H9 (cell line): ENCODE data around the gene KISS1. TPM values are rescaled to one million over a fixed set of nuclear protein-coding genes. Genes with fewer than 3 reads are reported as not detected.

Experiments
- DNase-seq: peaks from one replicate; pipeline ENCODE4 v3.0.0-alpha.2; 2017
- H2AFZ ChIP-seq: one replicate; pipeline ENCODE4 v1.6.1; 2013; ENCODE audit warnings: mild to moderate bottlenecking, low read length, control low read depth, moderate library complexity
- H2AK5ac ChIP-seq: 2 replicates; pipeline ENCODE4 v1.6.1; 2013; ENCODE audit warnings: low read length, control low read depth, mixed read lengths; ENCODE audit not compliant: insufficient read length
- H2BK120ac ChIP-seq: one replicate; pipeline ENCODE4 v1.6.1; 2013; ENCODE audit warnings: low read depth, mild to moderate bottlenecking, low read length, control low read depth, inconsistent platforms; ENCODE audit not compliant: poor library complexity, severe bottlenecking
- H2BK12ac ChIP-seq: 2 replicates; pipeline ENCODE4 v1.6.1; 2013; ENCODE audit warnings: low read length, control low read depth, mixed read lengths, low read depth; ENCODE audit not compliant: insufficient read length
- H2BK15ac ChIP-seq: 2 replicates; pipeline ENCODE4 v1.6.1; 2013; ENCODE audit warnings: low read depth, low read length, control low read depth
- H2BK20ac ChIP-seq: one replicate; pipeline ENCODE4 v1.6.1; 2013; ENCODE audit warnings: low read depth, mild to moderate bottlenecking, low read length, control low read depth, inconsistent platforms; ENCODE audit not compliant: poor library complexity, severe bottlenecking
- H2BK5ac ChIP-seq: 2 replicates; pipeline ENCODE4 v1.6.1; 2013; ENCODE audit warnings: low read length, control low read depth, mixed read lengths; ENCODE audit not compliant: insufficient read length
- H3K14ac ChIP-seq: 2 replicates; pipeline ENCODE4 v1.6.1; 2013; ENCODE audit warnings: low read length, control low read depth; ENCODE audit not compliant: insufficient read depth
- H3K18ac ChIP-seq: 2 replicates; pipeline ENCODE4 v1.6.1; 2013; ENCODE audit warnings: low read depth, mild to moderate bottlenecking, mixed read lengths, low read length, control low read depth; ENCODE audit not compliant: insufficient read length
- H3K23ac ChIP-seq: 2 replicates; pipeline ENCODE4 v1.6.1; 2013; ENCODE audit warnings: low read length, control low read depth, mixed read lengths, low read depth; ENCODE audit not compliant: insufficient read length
- H3K23me2 ChIP-seq: 2 replicates; pipeline ENCODE4 v1.6.1; 2013; ENCODE audit warnings: low read depth, mild to moderate bottlenecking, mixed read lengths, low read length, control low read depth; ENCODE audit not compliant: insufficient read length, poor library complexity, severe bottlenecking
- H3K27ac ChIP-seq: 2 replicates; pipeline ENCODE4 v1.5.1; 2013; ENCODE audit warnings: low read length, control low read depth, mixed read lengths, low read depth; ENCODE audit not compliant: insufficient read length
- H3K27me3 ChIP-seq: 2 replicates; pipeline ENCODE4 v1.6.1; 2013; ENCODE audit warnings: low read length, control low read depth, inconsistent platforms; ENCODE audit not compliant: insufficient read depth
- H3K4ac ChIP-seq: 2 replicates; pipeline ENCODE4 v1.6.1; 2013; ENCODE audit warnings: low read depth, mild to moderate bottlenecking, control low read depth, inconsistent platforms, low read length, moderate library complexity
- H3K4me1 ChIP-seq: 2 replicates; pipeline ENCODE4 v1.6.1; 2013; ENCODE audit warnings: low read length, control low read depth, inconsistent platforms; ENCODE audit not compliant: insufficient read depth
- H3K4me2 ChIP-seq: 2 replicates; pipeline ENCODE4 v1.6.1; 2013; ENCODE audit warnings: low read length, control low read depth, mixed read lengths; ENCODE audit not compliant: insufficient read length, insufficient read depth
- H3K56ac ChIP-seq: 2 replicates; pipeline ENCODE4 v1.6.1; 2013; ENCODE audit warnings: low read depth, mild to moderate bottlenecking, mixed read lengths, low read length, control low read depth; ENCODE audit not compliant: insufficient read length
- H3K79me1 ChIP-seq: 2 replicates; pipeline ENCODE4 v1.6.1; 2013; ENCODE audit warnings: low read depth, mild to moderate bottlenecking, moderate library complexity, low read length, control low read depth, inconsistent platforms; ENCODE audit not compliant: insufficient read depth, poor library complexity, severe bottlenecking
- H3K79me2 ChIP-seq: 2 replicates; pipeline ENCODE4 v1.6.1; 2013; ENCODE audit warnings: low read length, control low read depth, inconsistent platforms; ENCODE audit not compliant: insufficient read depth
- H3K9ac ChIP-seq: 2 replicates; pipeline ENCODE4 v1.6.1; 2013; ENCODE audit warnings: low read length, control low read depth, mixed read lengths; ENCODE audit not compliant: insufficient read length; ENCODE audit errors: extremely low read depth
- H3K9me3 ChIP-seq: one replicate; pipeline ENCODE4 v1.6.1; 2013; ENCODE audit warnings: low read depth, low read length, inconsistent platforms; ENCODE audit not compliant: control insufficient read depth
- H3T11ph ChIP-seq: one replicate; pipeline ENCODE4 v1.6.1; 2013; ENCODE audit warnings: mild to moderate bottlenecking, low read length, control low read depth, inconsistent platforms
- H4K20me1 ChIP-seq: one replicate; pipeline ENCODE4 v1.6.1; 2013; ENCODE audit not compliant: control insufficient read depth, insufficient read length, insufficient read depth
- H4K5ac ChIP-seq: 2 replicates; pipeline ENCODE4 v1.6.1; 2013; ENCODE audit warnings: low read depth, mild to moderate bottlenecking, mixed read lengths, low read length, control low read depth; ENCODE audit not compliant: insufficient read length
- H4K8ac ChIP-seq: replicated peaks from 2 replicates; pipeline ENCODE4 v1.6.1; 2013; ENCODE audit warnings: low read length, control low read depth, mixed read lengths, low read depth; ENCODE audit not compliant: insufficient read length
- H4K91ac ChIP-seq: 2 replicates; pipeline ENCODE4 v1.6.1; 2013; ENCODE audit warnings: low read depth, mild to moderate bottlenecking, moderate library complexity, mixed read lengths, low read length, control low read depth; ENCODE audit not compliant: insufficient read length
- H3K27ac Mint-ChIP-seq, 3 experiments: 2 replicates in 2 of 3; 3 replicates in 1 of 3; pipeline ENCODE4 v1.8.0; 2020 to 2021; ENCODE audit warnings: mixed read lengths in 3 of 3, mild to moderate bottlenecking in 1 of 3, moderate library complexity in 1 of 3
- H3K27me3 Mint-ChIP-seq: 2 replicates; pipeline ENCODE4 v1.8.0; 2021; ENCODE audit warnings: low read depth, mild to moderate bottlenecking, moderate library complexity, mixed read lengths
- H3K36me3 Mint-ChIP-seq, 3 experiments: 2 replicates in 2 of 3; 3 replicates in 1 of 3; pipeline ENCODE4 v1.8.0; 2020 to 2021; ENCODE audit warnings: low read depth in 3 of 3, mixed read lengths in 3 of 3; ENCODE audit not compliant: insufficient read depth in 1 of 3
- H3K4me1 Mint-ChIP-seq, 2 experiments: 2 replicates each; pipeline ENCODE4 v1.8.0; 2020; ENCODE audit warnings: mixed read lengths in 2 of 2
- H3K4me3 Mint-ChIP-seq, 2 experiments: 2 replicates in 1 of 2; 3 replicates in 1 of 2; pipeline ENCODE4 v1.8.0; 2020 to 2021; ENCODE audit warnings: mild to moderate bottlenecking in 2 of 2, mixed read lengths in 2 of 2, moderate library complexity in 1 of 2
- H3K9me3 Mint-ChIP-seq, 2 experiments: 2 replicates in 1 of 2; 3 replicates in 1 of 2; pipeline ENCODE4 v1.8.0; 2020; ENCODE audit warnings: mild to moderate bottlenecking in 2 of 2, mixed read lengths in 2 of 2, moderate library complexity in 1 of 2
- WGBS: extraction: QIAGEN DNeasy Blood & Tissue Kit; methylation state at CpG from one replicate; pipeline ENCODE4 v1.1.7; 2013; ENCODE audit warnings: missing lambda C conversion rate, low lambda C conversion rate, mixed read lengths; ENCODE audit not compliant: insufficient read length; ENCODE audit errors: extremely low coverage; 5-methylcytosine and 5-hydroxymethylcytosine counted together
- total RNA-seq: library from RNA; stranded (reverse); gene quantifications from 2 replicates; pipeline ENCODE4 v1.2.1, GENCODE V29; 2021
- TF ChIP-seq, protein P1 (sequence below): fragments of 200-600 bp; sonication (generic); conservative IDR thresholded peaks from 3 replicates; pipeline ENCODE4 v1.8.0; 2021; ENCODE audit warnings: antibody characterized with exemption, mild to moderate bottlenecking

The KISS1 gene
- total RNA-seq, 1 experiment from 2014 or later, result 0.68 TPM

DNA sequence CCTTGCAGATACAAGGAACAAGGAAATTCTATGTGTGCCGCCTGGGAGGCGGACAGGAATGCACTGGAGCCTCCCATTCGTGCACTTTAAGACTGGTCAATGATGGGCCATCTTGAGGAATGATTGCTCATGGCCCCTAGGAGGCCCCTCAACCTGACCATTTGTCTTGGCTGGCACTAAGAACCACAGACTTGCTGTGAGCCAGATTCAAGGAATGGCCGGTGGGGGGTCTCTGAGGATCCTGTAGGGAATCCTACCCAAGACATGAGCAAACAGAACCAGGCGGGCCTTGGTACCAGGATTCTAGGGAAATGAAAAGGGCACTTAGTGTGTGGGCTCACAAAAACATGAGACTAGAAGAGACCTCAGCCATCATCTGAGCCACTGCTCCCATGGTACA, 45.6 kb upstream of the KISS1 start:
- H3K18ac ChIP-seq, result no peak overlapping the region
- no peak overlapping the region for H2BK12ac ChIP-seq
- no peaks in the 10 kb centered on the region for H3K79me2 ChIP-seq
- TF ChIP-seq, protein P1, sequence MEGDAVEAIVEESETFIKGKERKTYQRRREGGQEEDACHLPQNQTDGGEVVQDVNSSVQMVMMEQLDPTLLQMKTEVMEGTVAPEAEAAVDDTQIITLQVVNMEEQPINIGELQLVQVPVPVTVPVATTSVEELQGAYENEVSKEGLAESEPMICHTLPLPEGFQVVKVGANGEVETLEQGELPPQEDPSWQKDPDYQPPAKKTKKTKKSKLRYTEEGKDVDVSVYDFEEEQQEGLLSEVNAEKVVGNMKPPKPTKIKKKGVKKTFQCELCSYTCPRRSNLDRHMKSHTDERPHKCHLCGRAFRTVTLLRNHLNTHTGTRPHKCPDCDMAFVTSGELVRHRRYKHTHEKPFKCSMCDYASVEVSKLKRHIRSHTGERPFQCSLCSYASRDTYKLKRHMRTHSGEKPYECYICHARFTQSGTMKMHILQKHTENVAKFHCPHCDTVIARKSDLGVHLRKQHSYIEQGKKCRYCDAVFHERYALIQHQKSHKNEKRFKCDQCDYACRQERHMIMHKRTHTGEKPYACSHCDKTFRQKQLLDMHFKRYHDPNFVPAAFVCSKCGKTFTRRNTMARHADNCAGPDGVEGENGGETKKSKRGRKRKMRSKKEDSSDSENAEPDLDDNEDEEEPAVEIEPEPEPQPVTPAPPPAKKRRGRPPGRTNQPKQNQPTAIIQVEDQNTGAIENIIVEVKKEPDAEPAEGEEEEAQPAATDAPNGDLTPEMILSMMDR, result no peak
- no peaks in the 10 kb centered on the region for H3K79me1 ChIP-seq
- no peak overlapping the region for H2BK5ac ChIP-seq
- H2BK15ac ChIP-seq, result no peak overlapping the region
- no peaks in the 10 kb centered on the region for H3K9me3 ChIP-seq
- Mint-ChIP-seq H3K27ac (no peak overlapping the region), H3K4me1 (no peaks in the 10 kb centered on the region), H3K9me3 (no peaks in the 10 kb centered on the region), H3K27me3 (peaks cover 2% of the 10 kb centered on the region), H3K36me3 (peaks cover 0 to 8% (median 0%) of the 10 kb centered on the region in 3 experiments; a peak in 2 of 7 replicates), H3K4me3 (no peak overlapping the region)
- no peaks in the 10 kb centered on the region for H3K23me2 ChIP-seq
- no peak overlapping the region for H3K9ac ChIP-seq
- H2AFZ ChIP-seq, result no peak overlapping the region
- no peak overlapping the region for H3K27ac ChIP-seq
- DNase-seq, result no peak
- H3K4me1 ChIP-seq, result no peaks in the 10 kb centered on the region
- no CpG with 5 or more reads among the region's 5 CpGs for WGBS
- H3K27me3 ChIP-seq, result no peaks in the 10 kb centered on the region
- H3K14ac ChIP-seq, result no peak overlapping the region
- no peak overlapping the region for H3K4me2 ChIP-seq
- H4K20me1 ChIP-seq, result peaks cover 2% of the 10 kb centered on the region
- H2BK20ac ChIP-seq, result no peak overlapping the region
- no peak overlapping the region for H2AK5ac ChIP-seq
- no peak overlapping the region for H2BK120ac ChIP-seq
- no peak overlapping the region for H3K56ac ChIP-seq
- H4K5ac ChIP-seq, result no peak overlapping the region
- H4K91ac ChIP-seq, result no peak overlapping the region
- no peak overlapping the region for H3K23ac ChIP-seq
- no peak overlapping the region for H3T11ph ChIP-seq
- no peak overlapping the region for H4K8ac ChIP-seq
- no peak overlapping the region for H3K4ac ChIP-seq
